Vagina (tissue), 2 donors: Measurements from ENCODE around the gene MINAR1.

ENCODE experiments used
- POLR2A ChIP-seq, 2 donors: fragments of 450-650 bp; IDR thresholded peaks; one replicate each; pipeline ENCODE4 v1.6.1; 2017; ENCODE audit warnings: antibody characterized with exemption in 2 of 2, mild to moderate bottlenecking in 2 of 2, moderate library complexity in 2 of 2
- TF ChIP-seq, protein P1 (sequence below), 3 experiments: fragments of 450-650 bp in 2 of 3; fragments of 200-600 bp in 1 of 3; sonication (generic) in 1 of 3; IDR thresholded peaks; one replicate each; pipeline ENCODE4 v1.5.1; 2017 to 2019; ENCODE audit warnings: antibody characterized with exemption in 3 of 3, mild to moderate bottlenecking in 2 of 3, moderate library complexity in 2 of 3

GRCh38 chr15:79442911-79443310 lies 10.8 kb downstream of the MINAR1 start:
- TF ChIP-seq, protein P1, sequence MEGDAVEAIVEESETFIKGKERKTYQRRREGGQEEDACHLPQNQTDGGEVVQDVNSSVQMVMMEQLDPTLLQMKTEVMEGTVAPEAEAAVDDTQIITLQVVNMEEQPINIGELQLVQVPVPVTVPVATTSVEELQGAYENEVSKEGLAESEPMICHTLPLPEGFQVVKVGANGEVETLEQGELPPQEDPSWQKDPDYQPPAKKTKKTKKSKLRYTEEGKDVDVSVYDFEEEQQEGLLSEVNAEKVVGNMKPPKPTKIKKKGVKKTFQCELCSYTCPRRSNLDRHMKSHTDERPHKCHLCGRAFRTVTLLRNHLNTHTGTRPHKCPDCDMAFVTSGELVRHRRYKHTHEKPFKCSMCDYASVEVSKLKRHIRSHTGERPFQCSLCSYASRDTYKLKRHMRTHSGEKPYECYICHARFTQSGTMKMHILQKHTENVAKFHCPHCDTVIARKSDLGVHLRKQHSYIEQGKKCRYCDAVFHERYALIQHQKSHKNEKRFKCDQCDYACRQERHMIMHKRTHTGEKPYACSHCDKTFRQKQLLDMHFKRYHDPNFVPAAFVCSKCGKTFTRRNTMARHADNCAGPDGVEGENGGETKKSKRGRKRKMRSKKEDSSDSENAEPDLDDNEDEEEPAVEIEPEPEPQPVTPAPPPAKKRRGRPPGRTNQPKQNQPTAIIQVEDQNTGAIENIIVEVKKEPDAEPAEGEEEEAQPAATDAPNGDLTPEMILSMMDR (IDR thresholded peaks at IDR 0.05) = no peak
- TF ChIP-seq POLR2A (IDR thresholded peaks at IDR 0.05) = no peak
